Body of pancreas (tissue), 4 donors: Measurements from ENCODE around the gene UBAC2. TPM values are rescaled to one million over a fixed set of nuclear protein-coding genes. Genes with fewer than 3 reads are reported as not detected.
"Not testable (repeated sequence)": the region's sequence is repeated elsewhere in the genome, so short reads cannot be mapped to it uniquely, and the experiment has no call there.

ENCODE experiments used
- ATAC-seq: fragments of 150-250 bp; one replicate; pipeline ENCODE4 v1.9.1; 2016
- DNase-seq, 4 donors: peaks; one replicate each; pipeline ENCODE4 v3.0.0-alpha.2; 2019
- H3K27ac ChIP-seq, 4 donors: fragments of 200-600 bp; sonication (generic); 1 replicate in 3 of 4; 2 replicates in 1 of 4; pipeline versions ENCODE4 v1.5.1 to v1.6.1; 2016 to 2019; ENCODE audit warnings: mild to moderate bottlenecking in 1 of 4, mixed read lengths in 1 of 4, moderate library complexity in 1 of 4
- H3K27me3 ChIP-seq, 2 donors: fragments of 200-600 bp; sonication (generic); one replicate each; pipeline ENCODE4 v1.6.0; 2016; ENCODE audit warnings: mild to moderate bottlenecking in 1 of 2
- H3K36me3 ChIP-seq, 2 donors: fragments of 200-600 bp; sonication (generic); replicated peaks in 1 of 2; 2 replicates each; pipeline ENCODE4 v1.5.1; 2016; ENCODE audit warnings: low read depth in 2 of 2; ENCODE audit not compliant: insufficient read depth in 1 of 2
- H3K4me1 ChIP-seq: fragments of 200-600 bp; sonication (generic); one replicate; pipeline ENCODE4 v1.6.0; 2016
- H3K4me3 ChIP-seq, 2 donors: fragments of 200-600 bp; sonication (generic); 1 replicate in 1 of 2; 2 replicates in 1 of 2; pipeline ENCODE4 v1.5.1; 2016 to 2019
- H3K9me3 ChIP-seq, 3 donors: fragments of 200-600 bp; sonication (generic); 1 replicate in 2 of 3; 2 replicates in 1 of 3; pipeline ENCODE4 v1.5.1; 2016
- POLR2A ChIP-seq, 3 donors: fragments of 450-650 bp; IDR thresholded peaks; one replicate each; pipeline ENCODE4 v1.6.1; 2016; ENCODE audit warnings: antibody characterized with exemption in 3 of 3, mild to moderate bottlenecking in 2 of 3
- WGBS, 2 donors: methylation state at CpG; one replicate each; pipeline ENCODE4 v1.1.5; 2017; 5-methylcytosine and 5-hydroxymethylcytosine counted together
- intact Hi-C: fragments of 100-400 bp; cut with DNase I; formaldehyde crosslinking; loops from one replicate; pipeline ENCODE4 v1.15.1; 2023
- total RNA-seq, 2 donors: library from RNA; depleted of rRNA; stranded (reverse); fragments of >200 nt; gene quantifications; one replicate each; pipeline ENCODE4 v1.1.0, GENCODE V29; 2016
- TF ChIP-seq, protein P1 (sequence below), 7 experiments: fragments of 450-650 bp in 4 of 7; fragments of 200-600 bp in 3 of 7; sonication (generic) in 3 of 7; IDR thresholded peaks; one replicate each; pipeline ENCODE4 v1.5.1; 2016 to 2019; ENCODE audit warnings: antibody characterized with exemption in 7 of 7

UBAC2 gene
- total RNA-seq, 2 donors from 2014 or later = 21.4 to 27.2 TPM

- DNase-seq (peak in 3 of 4 donors; percentile 30 to 51 (median 49)), ATAC-seq (no peak)
- Histone ChIP-seq H3K27ac (no peak overlapping the region), H3K9me3 (no peaks in the 10 kb centered on the region), H3K4me3 (no peak overlapping the region), H3K36me3 (peaks cover 0 to 2% of the 10 kb centered on the region in 2 donors), H3K4me1 (no peaks in the 10 kb centered on the region), H3K27me3 (no peaks in the 10 kb centered on the region)
- intact Hi-C loops = no loop called here
- TF ChIP-seq POLR2A (IDR thresholded peaks at IDR 0.05) = no peak
- TF ChIP-seq, protein P1, sequence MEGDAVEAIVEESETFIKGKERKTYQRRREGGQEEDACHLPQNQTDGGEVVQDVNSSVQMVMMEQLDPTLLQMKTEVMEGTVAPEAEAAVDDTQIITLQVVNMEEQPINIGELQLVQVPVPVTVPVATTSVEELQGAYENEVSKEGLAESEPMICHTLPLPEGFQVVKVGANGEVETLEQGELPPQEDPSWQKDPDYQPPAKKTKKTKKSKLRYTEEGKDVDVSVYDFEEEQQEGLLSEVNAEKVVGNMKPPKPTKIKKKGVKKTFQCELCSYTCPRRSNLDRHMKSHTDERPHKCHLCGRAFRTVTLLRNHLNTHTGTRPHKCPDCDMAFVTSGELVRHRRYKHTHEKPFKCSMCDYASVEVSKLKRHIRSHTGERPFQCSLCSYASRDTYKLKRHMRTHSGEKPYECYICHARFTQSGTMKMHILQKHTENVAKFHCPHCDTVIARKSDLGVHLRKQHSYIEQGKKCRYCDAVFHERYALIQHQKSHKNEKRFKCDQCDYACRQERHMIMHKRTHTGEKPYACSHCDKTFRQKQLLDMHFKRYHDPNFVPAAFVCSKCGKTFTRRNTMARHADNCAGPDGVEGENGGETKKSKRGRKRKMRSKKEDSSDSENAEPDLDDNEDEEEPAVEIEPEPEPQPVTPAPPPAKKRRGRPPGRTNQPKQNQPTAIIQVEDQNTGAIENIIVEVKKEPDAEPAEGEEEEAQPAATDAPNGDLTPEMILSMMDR (IDR thresholded peaks at IDR 0.05) = peak in 4 of 7 experiments; percentile 6 to 49 (median 37)
- 67 to 77% methylated on average over 12 of the region's 12 CpGs for WGBS, 2 donors
Observed at GRCh38 chr13:99386911-99387788, 186.5 kb downstream of the UBAC2 start.

DNA sequence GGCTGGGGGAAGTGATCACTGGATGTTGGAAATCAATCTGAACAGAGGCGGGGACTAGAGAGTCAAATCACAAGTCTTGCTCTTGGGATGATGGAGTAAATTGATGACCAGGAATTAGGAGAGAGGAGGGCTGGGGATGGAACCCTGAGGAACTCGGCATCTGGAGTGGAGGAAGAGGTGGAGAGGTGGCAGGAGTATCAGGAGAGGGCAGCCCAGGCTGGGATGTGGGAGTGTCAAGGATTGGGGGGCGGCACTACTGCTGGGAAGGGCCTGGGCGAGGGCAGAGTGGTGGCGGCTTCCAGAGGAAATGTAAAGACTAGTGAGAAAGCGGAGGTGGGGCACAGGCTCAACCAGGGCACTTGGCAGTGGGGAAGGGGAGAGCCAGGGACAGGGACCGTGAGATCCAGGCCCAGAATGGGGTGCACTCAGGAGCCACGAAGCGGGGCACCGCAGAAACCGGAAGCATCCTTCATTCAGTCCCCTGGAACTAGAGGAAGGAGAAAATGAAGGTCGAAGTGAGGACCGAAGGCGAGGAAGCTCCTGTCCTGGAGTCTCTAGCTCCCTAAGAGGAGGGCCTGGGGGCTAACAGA lies 187.8 kb downstream of the UBAC2 start:
- H3K36me3 ChIP-seq = peaks cover 0 to 2% of the 10 kb centered on the region in 2 donors
- H3K27me3 ChIP-seq = no peaks in the 10 kb centered on the region
- ATAC-seq (no peak), DNase-seq (no peak)
- no peak overlapping the region for H3K27ac ChIP-seq
- H3K9me3 ChIP-seq = no peaks in the 10 kb centered on the region
- TF ChIP-seq, protein P1 (IDR thresholded peaks at IDR 0.05) = no peak
- TF ChIP-seq POLR2A (IDR thresholded peaks at IDR 0.05) = no peak
- WGBS, 2 donors = 95 to 96% methylated on average over 14 of the region's 14 CpGs
- intact Hi-C loops = no loop called here
- H3K4me1 ChIP-seq = no peaks in the 10 kb centered on the region
- H3K4me3 ChIP-seq = no peak overlapping the region

DNA sequence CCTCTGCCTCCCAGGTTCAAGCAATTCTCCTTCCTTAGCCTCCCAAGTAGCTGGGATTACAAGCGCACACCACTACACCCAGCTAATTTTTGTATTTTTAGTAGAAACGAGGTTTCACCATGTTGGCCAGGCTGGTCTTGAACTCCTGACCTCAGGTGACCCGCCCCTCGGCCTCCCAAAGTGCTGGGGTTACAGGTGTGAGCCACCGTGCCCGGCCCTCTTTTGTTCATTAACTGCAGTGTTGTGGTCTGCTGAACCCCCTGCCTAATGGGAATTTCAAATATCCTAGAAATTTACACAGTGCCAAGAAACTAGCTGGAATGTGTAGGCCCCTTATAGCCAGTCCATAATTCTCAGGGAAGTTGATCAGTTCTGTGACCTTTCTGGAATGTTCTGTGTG lies 188.4 kb downstream of the UBAC2 start:
- ATAC-seq, H3K27ac ChIP-seq, H3K4me3 ChIP-seq, H3K36me3 ChIP-seq, intact Hi-C loops, H3K4me1 ChIP-seq, H3K9me3 ChIP-seq, H3K27me3 ChIP-seq, DNase-seq: not testable (repeated sequence)
- WGBS, 2 donors = 87 to 90% methylated on average over 6 of the region's 6 CpGs

GRCh38 chr13:99389520-99390304 lies 189.1 kb downstream of the UBAC2 start:
- intact Hi-C loops = no loop called here
- Histone ChIP-seq H3K27me3 (no peaks in the 10 kb centered on the region), H3K4me3 (no peak overlapping the region), H3K36me3 (peaks cover 0 to 2% of the 10 kb centered on the region in 2 donors), H3K4me1 (no peaks in the 10 kb centered on the region), H3K27ac (no peak overlapping the region), H3K9me3 (no peaks in the 10 kb centered on the region)
- TF ChIP-seq, protein P1 (IDR thresholded peaks at IDR 0.05) = no peak
- no peak for TF ChIP-seq POLR2A (IDR thresholded peaks at IDR 0.05)
- ATAC-seq = no peak
- WGBS, 2 donors = 92 to 97% methylated on average over 10 to 19 of the region's 19 CpGs
- DNase-seq = no peak

DNA sequence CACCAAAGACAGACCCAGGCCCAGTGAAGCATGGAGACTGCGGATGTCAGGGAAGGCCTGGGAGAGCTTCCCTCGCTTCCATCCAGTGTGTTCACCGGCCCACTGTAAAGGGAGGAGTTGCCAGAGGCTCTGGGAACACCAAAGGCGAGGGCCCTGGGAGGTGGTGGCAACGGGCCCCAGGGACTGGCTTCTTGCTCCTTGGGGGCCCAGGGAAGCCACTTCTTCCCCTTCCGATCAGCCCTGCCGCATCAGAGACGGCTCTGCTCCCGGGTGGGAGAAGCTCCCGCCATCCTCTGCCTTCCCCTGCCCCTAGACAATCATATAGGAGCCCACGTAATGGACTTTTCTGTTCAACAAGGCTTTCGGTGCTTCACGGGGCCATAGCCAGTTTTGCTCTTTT lies 189.9 kb downstream of the UBAC2 start:
- Histone ChIP-seq H3K27me3 (no peaks in the 10 kb centered on the region), H3K27ac (no peak overlapping the region), H3K36me3 (peaks cover 0 to 2% of the 10 kb centered on the region in 2 donors), H3K4me3 (no peak overlapping the region), H3K4me1 (no peaks in the 10 kb centered on the region), H3K9me3 (no peaks in the 10 kb centered on the region)
- DNase-seq (no peak), ATAC-seq (no peak)
- TF ChIP-seq POLR2A (IDR thresholded peaks at IDR 0.05) = no peak
- TF ChIP-seq, protein P1 (IDR thresholded peaks at IDR 0.05) = no peak
- intact Hi-C loops = no loop called here
- 83 to 87% methylated on average over 11 of the region's 13 CpGs for WGBS, 2 donors
